A673 (cell line): ENCODE measurements around the gene TECTA. TPM values are rescaled to one million over a fixed set of nuclear protein-coding genes. Genes with fewer than 3 reads are reported as not detected.

ENCODE experiments used
- BruUV-seq: library from RNA; stranded (reverse); fragments of 400-500 nt; replicated peaks from 2 replicates; lab custom pipeline; 2021; lab: Mats Ljungman, UMichigan
- CTCF ChIA-PET: fragments of 300-600 bp; sonication (Branson Sonifier 250); formaldehyde crosslinking; loops from one replicate; lab custom pipeline; 2022; ENCODE audit warnings: antibody characterized with exemption; lab: Charles Lee
- POLR2A ChIA-PET: fragments of 300-600 bp; sonication (Branson Sonifier 250); formaldehyde crosslinking; loops from one replicate; lab custom pipeline; 2022; ENCODE audit warnings: antibody characterized with exemption; ENCODE audit not compliant: low non-redundant PET; lab: Charles Lee
- DNase-seq: peaks from one replicate; pipeline ENCODE4 v3.0.0-alpha.2; 2015; ENCODE audit warnings: low spot score
- H3K27ac ChIP-seq: fragments of 200-600 bp; sonication (generic); 2 replicates; pipeline ENCODE4 v1.5.1; 2016; ENCODE audit warnings: mixed run types, low read depth, mild to moderate bottlenecking, mixed read lengths, antibody characterized with exemption, low read length; ENCODE audit not compliant: poor library complexity, severe bottlenecking
- H3K27me3 ChIP-seq: fragments of 200-600 bp; sonication (generic); replicated peaks from 2 replicates; pipeline ENCODE4 v1.6.1; 2017; ENCODE audit warnings: mixed run types, low read depth, mild to moderate bottlenecking, mixed read lengths, antibody characterized with exemption, low read length; ENCODE audit not compliant: insufficient read depth, poor library complexity
- H3K36me3 ChIP-seq: fragments of 200-600 bp; sonication (generic); 2 replicates; pipeline ENCODE4 v1.6.1; 2016; ENCODE audit warnings: mixed run types, mild to moderate bottlenecking, mixed read lengths, antibody characterized with exemption, low read length; ENCODE audit not compliant: insufficient read depth, poor library complexity, severe bottlenecking
- H3K4me1 ChIP-seq: fragments of 200-600 bp; sonication (generic); 2 replicates; pipeline ENCODE4 v1.6.1; 2017; ENCODE audit warnings: mixed run types, mild to moderate bottlenecking, mixed read lengths, antibody characterized with exemption, low read length; ENCODE audit not compliant: insufficient read depth, poor library complexity, severe bottlenecking
- H3K4me3 ChIP-seq: fragments of 200-600 bp; sonication (generic); 2 replicates; pipeline ENCODE4 v1.5.1; 2016; ENCODE audit warnings: low read depth, mixed run types, mild to moderate bottlenecking, mixed read lengths, low read length; ENCODE audit not compliant: poor library complexity, severe bottlenecking
- H3K9me3 ChIP-seq: fragments of 200-600 bp; sonication (generic); 2 replicates; pipeline ENCODE4 v1.6.1; 2016; ENCODE audit warnings: mixed run types, low read depth, mild to moderate bottlenecking, mixed read lengths, antibody characterized with exemption, low read length; ENCODE audit not compliant: poor library complexity, severe bottlenecking
- CTCF ChIP-seq: fragments of 300-800, 200-600 bp; sonication (generic); conservative IDR thresholded peaks from 2 replicates; pipeline ENCODE4 v1.5.1; 2017; ENCODE audit warnings: low read depth, mild to moderate bottlenecking, antibody characterized with exemption, low read length, moderate library complexity, mixed read lengths
- EZH2 ChIP-seq: fragments of 200-600 bp; sonication (generic); IDR thresholded peaks from 2 replicates; pipeline ENCODE4 v1.6.1; 2017; ENCODE audit warnings: borderline replicate concordance, low read depth, mild to moderate bottlenecking, mixed read lengths, antibody characterized with exemption, low read length; ENCODE audit not compliant: poor library complexity, severe bottlenecking
- intact Hi-C: fragments of 100-400 bp; cut with micrococcal nuclease; formaldehyde crosslinking; loops from one replicate; pipeline ENCODE4 v1.10.0; 2022; ENCODE audit not compliant: unreplicated experiment
- total RNA-seq: library from RNA; stranded (reverse); gene quantifications from 2 replicates; pipeline ENCODE4 v1.2.3, GENCODE V29; 2021

The TECTA gene
- total RNA-seq, 1 experiment from 2014 or later, result 0.19 TPM

GRCh38 chr11:121129362-121130340, 28.6 kb downstream of the TECTA start:
- Histone ChIP-seq H3K36me3 (no peaks in the 10 kb centered on the region), H3K27ac (no peak overlapping the region), H3K27me3 (peaks cover 3% of the 10 kb centered on the region), H3K4me1 (no peaks in the 10 kb centered on the region), H3K4me3 (no peak overlapping the region), H3K9me3 (no peaks in the 10 kb centered on the region)
- no peak for TF ChIP-seq CTCF
- TF ChIP-seq EZH2, result no peak
- BruUV-seq, result no TSS peak
- ChIA-PET POLR2A (no interaction called here), CTCF (interaction anchor here (0.5 to 0.7 kb wide), 2 partner anchors 65 to 201 kb away, joined by 3 to 4 read pairs; no protein-coding TSS in a partner anchor)
- intact Hi-C loops, result no loop called here
- no peak for DNase-seq

GRCh38 chr11:121131656-121132055, 30.6 kb downstream of the TECTA start:
- CTCF ChIA-PET, result no interaction called here
- no peak for DNase-seq
- no peak overlapping the region for H3K4me3 ChIP-seq
- peaks cover 3% of the 10 kb centered on the region for H3K27me3 ChIP-seq
- H3K9me3 ChIP-seq, result no peaks in the 10 kb centered on the region
- no peak for TF ChIP-seq EZH2
- TF ChIP-seq CTCF, result no peak
- H3K36me3 ChIP-seq, result no peaks in the 10 kb centered on the region
- POLR2A ChIA-PET, result no interaction called here
- intact Hi-C loops, result no loop called here
- no peak overlapping the region for H3K27ac ChIP-seq
- no peaks in the 10 kb centered on the region for H3K4me1 ChIP-seq
- BruUV-seq, result no TSS peak

- Histone ChIP-seq H3K4me1 (no peaks in the 10 kb centered on the region), H3K4me3 (no peak overlapping the region), H3K27ac (no peak overlapping the region), H3K36me3 (no peaks in the 10 kb centered on the region), H3K27me3 (peaks cover 3% of the 10 kb centered on the region), H3K9me3 (no peaks in the 10 kb centered on the region)
- ChIA-PET CTCF (no interaction called here), POLR2A (interaction anchor here (0.6 kb wide), 1 partner anchor 108 kb away, joined by 3 read pairs; no protein-coding TSS in a partner anchor)
- BruUV-seq, result no TSS peak
- no peak for TF ChIP-seq EZH2
- DNase-seq, result no peak
- intact Hi-C loops, result no loop called here
These were observed 31.4 kb downstream of the TECTA start for GRCh38 chr11:121132211-121132976.
